Activated CD4-positive, alpha-beta T cell treated with anti-CD3 and anti-CD28 coated beads, Interleukin-2, Interleukin-6, amounts not matched to agents 100 ng/mL and 50 ng/mL, durations not matched to agents 16 hours and 8 hours (primary cell): ENCODE data around the gene C11orf86.
"Not testable (repeated sequence)": the region's sequence is repeated elsewhere in the genome, so short reads cannot be mapped to it uniquely, and the experiment has no call there.

Experiments
- DNase-seq: peaks from one replicate; pipeline ENCODE4 v3.0.0-alpha.2; 2020

The C11orf86 gene

GRCh38 chr11:66992041-66992440 lies 16.9 kb downstream of the C11orf86 start:
- DNase-seq = no peak

GRCh38 chr11:66996609-66997273 lies 21.6 kb downstream of the C11orf86 start:
- DNase-seq = no peak

GRCh38 chr11:66999555-66999954 lies 24.5 kb downstream of the C11orf86 start:
- DNase-seq = no peak

- no peak for DNase-seq
Observed at GRCh38 chr11:67001332-67001731, 26.2 kb downstream of the C11orf86 start.

- no peak for DNase-seq
Observed at GRCh38 chr11:67002297-67002913, 27.3 kb downstream of the C11orf86 start.

- no peak for DNase-seq
Observed at GRCh38 chr11:67002921-67003411, 27.9 kb downstream of the C11orf86 start.

- not testable (repeated sequence) for DNase-seq
Observed at GRCh38 chr11:67005200-67005599, 30.1 kb downstream of the C11orf86 start.

- peak; percentile 21 for DNase-seq
Observed at GRCh38 chr11:67006029-67006884, 31.2 kb downstream of the C11orf86 start.

GRCh38 chr11:67007126-67007525 lies 32.0 kb downstream of the C11orf86 start:
- DNase-seq = no peak

GRCh38 chr11:67010296-67010905 lies 35.3 kb downstream of the C11orf86 start:
- no peak for DNase-seq

- no peak for DNase-seq
Observed at GRCh38 chr11:67013511-67014045, 38.5 kb downstream of the C11orf86 start.

- no peak for DNase-seq
Observed at GRCh38 chr11:67014343-67014742, 39.2 kb downstream of the C11orf86 start.

GRCh38 chr11:67015048-67015447 lies 39.9 kb downstream of the C11orf86 start:
- no peak for DNase-seq

GRCh38 chr11:67016550-67016949 lies 41.4 kb downstream of the C11orf86 start:
- no peak for DNase-seq

- DNase-seq = peak; percentile 44
Observed at GRCh38 chr11:67020949-67021348, 45.8 kb downstream of the C11orf86 start.

GRCh38 chr11:67022341-67022933 lies 47.3 kb downstream of the C11orf86 start:
- DNase-seq = no peak

- DNase-seq = no peak
Observed at GRCh38 chr11:67022961-67023956, 48.2 kb downstream of the C11orf86 start, which contains the start of gene SYT12. SYT12 (plus strand) TSS chr11:67023134; CDS start chr11:67030145, 7,011 bp downstream.

GRCh38 chr11:67023957-67024353 lies 48.9 kb downstream of the C11orf86 start:
- DNase-seq = no peak

GRCh38 chr11:67024410-67024809 lies 49.3 kb downstream of the C11orf86 start:
- DNase-seq = peak; percentile 69

- no peak for DNase-seq
Observed at GRCh38 chr11:67024966-67025365, 49.9 kb downstream of the C11orf86 start.

- DNase-seq = no peak
Observed at GRCh38 chr11:67025750-67026149, 50.6 kb downstream of the C11orf86 start.
